SJSA1 (cell line): ENCODE data around the gene REN. TPM values are rescaled to one million over a fixed set of nuclear protein-coding genes. Genes with fewer than 3 reads are reported as not detected.

Source experiments
- DNase-seq, 2 experiments: peaks; one replicate each; pipeline ENCODE4 v3.0.0-alpha.2; 2015 to 2020; ENCODE audit warnings: low spot score in 2 of 2, low read depth in 1 of 2
- H3K27ac ChIP-seq: fragments of 250-450 bp; sonication (Bioruptor Pico); 2 replicates; pipeline ENCODE4 v1.5.1; 2020; ENCODE audit warnings: mild to moderate bottlenecking, moderate library complexity
- H3K27me3 ChIP-seq: fragments of 250-450 bp; sonication (Bioruptor Pico); replicated peaks from 2 replicates; pipeline ENCODE4 v1.5.1; 2020; ENCODE audit warnings: mild to moderate bottlenecking, moderate library complexity
- H3K36me3 ChIP-seq: fragments of 250-450 bp; sonication (Bioruptor Pico); 2 replicates; pipeline ENCODE4 v1.5.1; 2020; ENCODE audit warnings: mild to moderate bottlenecking
- H3K4me1 ChIP-seq: fragments of 250-450 bp; sonication (Bioruptor Pico); replicated peaks from 2 replicates; pipeline ENCODE4 v1.6.1; 2021; ENCODE audit warnings: mild to moderate bottlenecking
- H3K4me3 ChIP-seq: fragments of 250-450 bp; sonication (Bioruptor Pico); 2 replicates; pipeline ENCODE4 v1.5.1; 2020; ENCODE audit warnings: mild to moderate bottlenecking
- H3K9me3 ChIP-seq: fragments of 250-450 bp; sonication (Bioruptor Pico); replicated peaks from 2 replicates; pipeline ENCODE4 v1.5.1; 2020; ENCODE audit warnings: mild to moderate bottlenecking
- total RNA-seq: library from RNA; depleted of rRNA; stranded (reverse); fragments of >200 nt; shearing (Covaris generic); gene quantifications from 2 replicates; pipeline ENCODE4 v1.2.3, GENCODE V29; 2014

Gene REN
- total RNA-seq, 1 experiment from 2014 or later, result not detected

DNA sequence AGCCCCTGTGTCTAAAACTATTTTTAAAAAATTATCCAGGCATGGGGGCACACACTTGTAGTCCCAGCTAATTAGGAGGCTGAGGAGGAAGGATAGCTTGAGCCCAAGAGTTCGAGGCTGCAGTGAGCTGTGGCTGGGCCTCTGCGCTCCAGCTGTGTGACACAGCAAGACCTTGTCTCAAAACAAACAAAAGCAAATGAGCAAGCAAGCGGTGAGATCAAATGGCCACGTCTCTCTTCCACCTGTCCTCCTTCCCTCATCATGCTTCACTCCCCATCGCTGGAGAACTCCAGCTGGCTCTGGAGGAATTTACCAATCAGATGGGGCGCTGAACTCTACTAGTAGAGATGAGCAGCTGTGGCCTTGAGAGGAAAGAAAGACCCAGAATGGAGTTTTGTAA lies 14.0 kb upstream of the REN start:
- H3K4me1 ChIP-seq, result no peaks in the 10 kb centered on the region
- no peaks in the 10 kb centered on the region for H3K27me3 ChIP-seq
- DNase-seq, result no peak
- no peaks in the 10 kb centered on the region for H3K9me3 ChIP-seq
- no peaks in the 10 kb centered on the region for H3K36me3 ChIP-seq
- no peak overlapping the region for H3K27ac ChIP-seq
- no peak overlapping the region for H3K4me3 ChIP-seq

DNA sequence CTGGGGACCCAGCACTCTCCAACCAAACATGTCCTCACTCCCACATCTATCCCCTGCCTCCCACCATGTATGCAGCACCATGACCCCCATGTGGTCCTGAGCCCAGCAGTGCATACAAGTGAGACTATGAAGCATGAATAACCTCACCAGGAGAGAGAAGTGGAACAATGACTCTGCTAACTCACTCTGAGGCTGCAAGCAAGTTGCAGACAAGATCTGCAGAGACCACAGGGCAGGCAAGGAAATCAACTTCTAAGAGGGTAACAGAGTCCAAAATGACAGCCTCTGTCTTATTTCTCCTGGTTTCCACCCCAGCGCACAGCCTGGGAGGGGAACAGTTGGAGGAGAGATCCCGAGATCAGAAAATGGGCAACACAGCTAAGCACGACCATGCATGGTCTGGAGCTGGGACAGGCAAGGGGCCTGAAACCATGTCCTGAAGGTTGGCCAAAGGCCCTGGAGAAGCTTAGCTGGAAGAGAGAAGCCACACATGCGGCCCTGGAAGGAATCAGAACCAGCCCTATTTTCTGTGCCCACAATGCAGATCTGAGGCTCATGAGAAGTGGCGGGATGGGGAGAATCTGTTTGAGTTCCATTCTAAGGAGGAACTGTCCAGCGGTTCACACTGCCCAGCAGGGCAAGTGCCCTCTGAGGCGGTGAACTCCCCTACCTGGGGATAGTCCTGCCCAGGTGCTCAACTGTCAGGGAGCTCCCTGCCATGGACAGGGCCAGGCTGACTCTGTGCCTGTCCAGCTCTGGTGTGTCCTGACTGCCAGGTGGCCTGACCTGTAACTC lies 12.5 kb upstream of the REN start:
- DNase-seq, result no peak

DNA sequence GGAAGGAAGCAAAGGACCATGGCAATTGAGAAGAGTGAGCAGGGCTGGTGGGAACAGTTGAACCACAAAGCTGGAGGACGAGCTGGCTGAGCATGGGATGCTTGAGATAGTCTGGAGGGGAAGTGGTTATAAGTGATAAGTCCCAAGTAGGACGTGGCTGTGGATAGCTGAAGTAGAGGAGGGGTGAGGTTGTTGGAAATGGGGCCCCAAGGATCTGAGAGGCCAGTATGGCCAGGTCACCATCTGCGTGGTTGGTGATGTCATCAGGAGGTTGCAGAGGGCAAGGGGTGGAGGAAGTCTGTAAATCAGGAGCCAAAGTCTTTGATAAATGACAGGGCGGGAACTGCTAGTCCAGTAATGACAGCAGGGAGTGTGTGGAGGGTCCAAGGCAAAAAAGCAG lies 11.0 kb upstream of the REN start:
- Histone ChIP-seq H3K9me3 (no peaks in the 10 kb centered on the region), H3K27me3 (no peaks in the 10 kb centered on the region), H3K4me1 (peaks cover 4% of the 10 kb centered on the region), H3K36me3 (no peaks in the 10 kb centered on the region), H3K4me3 (no peak overlapping the region), H3K27ac (no peak overlapping the region)
- no peak for DNase-seq

More for the DNA sequence above, 12.5 kb upstream of the REN start:
- Histone ChIP-seq H3K27ac (no peak overlapping the region), H3K9me3 (no peaks in the 10 kb centered on the region), H3K36me3 (no peaks in the 10 kb centered on the region), H3K4me1 (no peaks in the 10 kb centered on the region), H3K27me3 (no peaks in the 10 kb centered on the region), H3K4me3 (no peak overlapping the region)

DNA sequence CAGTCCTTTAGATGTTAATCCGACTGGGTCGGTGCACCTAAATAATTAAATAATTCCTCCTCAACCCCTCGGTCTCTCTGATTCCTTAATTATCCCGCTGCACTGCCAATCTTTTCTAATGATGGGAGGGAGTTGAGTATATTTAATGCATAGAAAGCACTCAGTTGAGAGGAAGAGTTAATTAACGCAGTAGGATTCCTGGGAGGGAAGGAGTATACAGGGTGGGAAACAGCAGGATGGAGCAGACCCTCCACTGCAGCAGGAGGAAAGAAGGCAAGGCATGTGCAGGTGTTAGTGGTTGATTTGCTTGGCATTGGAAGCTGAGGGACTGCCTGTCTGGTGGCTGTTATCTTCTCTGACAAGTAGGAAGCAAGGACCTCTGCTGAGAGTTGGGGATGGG lies 9.9 kb upstream of the REN start:
- no peaks in the 10 kb centered on the region for H3K27me3 ChIP-seq
- H3K4me3 ChIP-seq, result no peak overlapping the region
- no peak for DNase-seq
- H3K27ac ChIP-seq, result no peak overlapping the region
- peaks cover 15% of the 10 kb centered on the region for H3K4me1 ChIP-seq
- no peaks in the 10 kb centered on the region for H3K36me3 ChIP-seq
- no peaks in the 10 kb centered on the region for H3K9me3 ChIP-seq

DNA sequence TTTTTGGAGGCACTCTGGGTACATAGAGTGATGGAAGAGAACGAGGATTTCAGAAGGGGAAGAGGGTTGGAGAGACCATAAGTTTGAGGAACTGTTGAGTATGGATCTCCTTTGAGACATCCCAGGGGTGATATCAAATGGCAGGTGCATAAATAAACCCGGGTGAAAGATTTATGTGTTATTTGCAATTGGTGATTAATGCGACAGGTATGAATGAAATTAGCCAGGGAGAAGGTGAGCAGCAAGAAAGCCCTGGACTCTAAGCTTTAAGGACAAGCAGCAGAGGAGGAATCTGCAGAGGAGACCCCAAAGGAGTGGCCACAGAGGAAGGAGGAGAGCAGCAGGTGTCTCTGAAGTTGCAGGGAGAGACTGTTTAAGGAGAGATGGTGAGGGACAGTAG lies 8.8 kb upstream of the REN start:
- Histone ChIP-seq H3K27ac (no peak overlapping the region), H3K4me1 (peaks cover 16% of the 10 kb centered on the region), H3K27me3 (no peaks in the 10 kb centered on the region), H3K9me3 (peaks cover 9% of the 10 kb centered on the region), H3K4me3 (no peak overlapping the region), H3K36me3 (no peaks in the 10 kb centered on the region)
- DNase-seq, result no peak

DNA sequence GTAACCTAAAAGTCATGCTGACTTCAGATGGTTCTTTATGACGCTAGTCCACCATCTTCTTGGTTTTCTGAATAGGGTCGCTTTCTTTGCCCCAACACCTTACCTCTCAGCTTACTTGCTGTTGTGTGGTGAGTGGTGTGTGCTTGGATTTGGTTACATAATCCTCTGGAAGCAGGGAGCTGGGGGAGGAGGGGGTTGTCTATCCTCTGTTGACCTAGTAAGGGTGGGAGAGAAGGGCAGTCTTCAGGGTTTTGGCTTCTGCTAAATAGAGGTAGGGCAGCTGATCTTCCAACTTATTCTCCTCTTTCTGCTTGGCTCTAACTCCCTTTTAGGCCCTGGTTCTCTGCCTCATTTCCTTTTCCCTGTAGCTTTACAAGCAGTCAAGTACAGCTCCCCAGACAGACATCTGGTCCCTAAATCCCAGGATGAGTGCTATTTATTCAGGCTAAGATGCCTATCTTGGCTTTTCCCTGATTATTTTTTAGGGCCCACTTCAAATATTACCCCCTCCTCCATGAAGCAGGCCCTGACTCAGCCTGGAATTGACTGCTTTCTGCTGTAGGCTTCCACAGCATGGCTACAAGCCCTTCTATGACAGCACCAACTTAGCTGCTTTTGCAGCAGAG lies 6.4 kb upstream of the REN start:
- H3K4me1 ChIP-seq, result peaks cover 16% of the 10 kb centered on the region
- H3K9me3 ChIP-seq, result peaks cover 18% of the 10 kb centered on the region
- H3K27ac ChIP-seq, result 0 out of 2 replicates have a peak overlapping the region, but pooled peaks have one; percentile 9
- no peak for DNase-seq
- H3K27me3 ChIP-seq, result no peaks in the 10 kb centered on the region
- no peak overlapping the region for H3K4me3 ChIP-seq
- H3K36me3 ChIP-seq, result no peaks in the 10 kb centered on the region

DNA sequence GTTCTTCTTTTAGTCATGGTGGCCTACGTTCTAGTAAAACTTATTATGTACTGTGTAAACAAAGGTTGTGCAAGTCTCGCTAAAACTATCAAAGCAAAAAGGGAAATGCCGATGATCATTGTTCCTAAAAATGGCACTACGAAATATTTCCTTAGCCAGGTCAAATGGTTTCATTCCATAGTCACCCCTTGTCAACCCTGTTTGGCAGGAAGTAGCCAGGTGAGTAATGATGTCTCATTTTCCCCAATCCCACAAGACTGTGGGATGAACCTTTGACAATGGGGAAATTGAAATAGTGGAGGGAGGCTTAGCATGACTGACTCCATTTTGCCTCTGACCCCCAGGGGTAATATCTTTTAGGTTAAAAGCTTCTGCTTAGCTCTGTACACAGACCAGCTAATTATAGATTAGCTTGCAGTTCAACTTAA lies 5.6 kb upstream of the REN start:
- DNase-seq, result peak in 1 of 2 experiments; percentile 51

DNA sequence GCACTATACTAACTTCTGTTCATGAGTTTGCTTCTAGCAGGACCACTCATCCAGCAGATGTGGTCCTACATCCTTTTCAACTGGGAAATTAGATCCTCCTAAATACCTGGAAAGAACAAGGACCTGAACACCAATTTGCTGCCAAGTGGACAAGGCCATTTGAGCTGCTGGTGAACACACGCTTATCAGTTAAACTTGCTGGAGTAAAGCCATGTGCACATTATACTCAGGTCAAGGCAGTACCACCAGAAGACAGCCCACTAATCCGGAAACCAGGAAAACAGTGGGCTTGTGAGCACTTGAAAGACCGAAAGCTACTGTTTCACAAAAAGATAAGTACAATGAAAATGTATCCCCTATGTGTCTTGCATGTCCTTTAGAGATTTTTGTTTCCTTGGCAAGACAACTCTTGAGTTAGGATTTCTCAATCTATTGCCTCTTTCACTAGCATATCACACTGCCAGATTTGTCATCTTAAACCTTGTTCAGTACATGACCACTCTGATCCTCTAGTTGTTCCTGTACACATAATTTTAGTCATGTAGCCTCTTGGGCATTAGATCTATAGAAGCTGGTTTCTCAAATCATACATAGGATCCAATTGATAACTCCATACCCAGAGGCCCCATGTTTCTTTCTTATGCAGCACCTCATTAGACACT lies 4.5 kb upstream of the REN start:
- peaks cover 18% of the 10 kb centered on the region for H3K9me3 ChIP-seq
- H3K4me3 ChIP-seq, result no peak overlapping the region
- H3K27me3 ChIP-seq, result no peaks in the 10 kb centered on the region
- no peaks in the 10 kb centered on the region for H3K36me3 ChIP-seq
- H3K4me1 ChIP-seq, result peaks cover 16% of the 10 kb centered on the region
- H3K27ac ChIP-seq, result no peak overlapping the region
- DNase-seq, result no peak

More for the DNA sequence above, 5.6 kb upstream of the REN start:
- H3K4me1 ChIP-seq, result peaks cover 16% of the 10 kb centered on the region
- H3K9me3 ChIP-seq, result peaks cover 18% of the 10 kb centered on the region
- H3K36me3 ChIP-seq, result no peaks in the 10 kb centered on the region
- 0 out of 2 replicates have a peak overlapping the region, but pooled peaks have one; percentile 29 for H3K27ac ChIP-seq
- no peaks in the 10 kb centered on the region for H3K27me3 ChIP-seq
- no peak overlapping the region for H3K4me3 ChIP-seq

DNA sequence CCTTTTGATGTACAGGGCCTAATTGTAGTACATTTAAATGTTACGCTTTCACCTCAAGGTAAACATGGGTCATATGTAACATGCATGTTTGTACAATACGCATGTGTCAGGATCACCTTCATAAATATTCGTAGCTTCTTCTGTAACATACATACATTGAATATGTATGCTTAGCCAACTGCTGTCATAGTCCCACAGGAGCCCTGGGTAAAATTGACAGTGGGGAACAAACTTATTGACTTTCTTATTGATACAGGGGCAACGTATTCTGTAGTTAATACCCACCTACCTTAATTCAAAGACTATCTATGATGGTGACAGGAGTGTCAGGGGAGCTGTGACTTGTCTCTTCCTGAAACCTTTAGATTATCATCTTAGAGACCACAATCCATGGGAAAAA lies 3.7 kb upstream of the REN start:
- H3K36me3 ChIP-seq, result no peaks in the 10 kb centered on the region
- no peak overlapping the region for H3K27ac ChIP-seq
- no peaks in the 10 kb centered on the region for H3K27me3 ChIP-seq
- H3K4me1 ChIP-seq, result peaks cover 16% of the 10 kb centered on the region
- H3K9me3 ChIP-seq, result peaks cover 18% of the 10 kb centered on the region
- DNase-seq, result no peak
- no peak overlapping the region for H3K4me3 ChIP-seq

DNA sequence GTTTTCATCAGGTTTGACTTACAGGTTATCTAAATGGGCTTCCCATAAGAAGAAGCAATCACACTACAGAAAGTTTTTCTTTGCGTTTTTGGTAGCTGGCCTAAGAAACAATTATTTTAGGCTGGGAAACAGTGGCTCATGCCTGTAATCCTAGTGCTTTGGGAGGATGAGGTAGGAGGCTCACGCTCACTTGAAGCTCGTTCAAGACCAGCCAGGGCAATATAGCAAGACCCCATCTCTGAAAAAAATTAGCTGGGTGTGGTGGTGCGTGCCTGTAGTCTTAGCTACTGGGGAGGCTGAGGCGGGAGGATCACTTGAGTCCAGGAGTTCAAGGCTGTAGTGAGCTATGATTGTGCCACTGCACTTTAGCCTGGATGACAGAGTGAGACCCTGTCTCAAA lies 1.6 kb upstream of the REN start:
- no peak overlapping the region for H3K27ac ChIP-seq
- H3K4me3 ChIP-seq, result no peak overlapping the region
- no peak for DNase-seq
- H3K9me3 ChIP-seq, result peaks cover 18% of the 10 kb centered on the region
- H3K36me3 ChIP-seq, result no peaks in the 10 kb centered on the region
- H3K27me3 ChIP-seq, result no peaks in the 10 kb centered on the region
- H3K4me1 ChIP-seq, result peaks cover 16% of the 10 kb centered on the region

DNA sequence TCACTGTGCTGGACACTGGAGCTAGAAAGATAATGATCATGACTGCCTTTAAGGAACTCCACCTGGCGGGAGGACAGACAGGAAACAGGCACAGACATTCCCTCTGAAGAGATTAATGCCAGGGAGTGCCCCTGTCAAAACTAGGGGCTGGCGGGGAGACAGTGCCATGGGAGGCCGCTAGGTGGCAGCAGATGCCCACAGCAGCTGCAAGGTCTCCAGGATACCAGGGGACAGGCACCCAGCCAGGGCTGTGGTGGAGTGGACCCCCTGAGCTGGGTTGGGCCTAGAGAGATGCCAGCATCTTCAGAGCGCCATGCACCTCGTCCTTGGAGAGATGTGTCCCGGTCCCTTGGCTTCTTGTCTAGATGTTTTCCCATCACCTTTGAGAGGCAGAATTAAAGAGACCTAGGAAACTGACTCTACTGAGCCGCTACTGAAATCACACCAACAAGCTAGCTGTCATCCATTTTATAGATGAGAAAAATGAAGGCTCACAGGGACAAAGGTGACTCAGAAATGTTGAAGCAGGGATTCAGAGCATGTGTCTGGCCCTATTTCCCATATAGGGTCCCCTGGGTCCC lies 3.6 kb downstream of the REN start:
- no peaks in the 10 kb centered on the region for H3K36me3 ChIP-seq
- peak; percentile 74 to 75 for DNase-seq
- no peak overlapping the region for H3K4me3 ChIP-seq
- H3K27me3 ChIP-seq, result no peaks in the 10 kb centered on the region
- H3K4me1 ChIP-seq, result no peaks in the 10 kb centered on the region
- no peaks in the 10 kb centered on the region for H3K9me3 ChIP-seq
- no peak overlapping the region for H3K27ac ChIP-seq

DNA sequence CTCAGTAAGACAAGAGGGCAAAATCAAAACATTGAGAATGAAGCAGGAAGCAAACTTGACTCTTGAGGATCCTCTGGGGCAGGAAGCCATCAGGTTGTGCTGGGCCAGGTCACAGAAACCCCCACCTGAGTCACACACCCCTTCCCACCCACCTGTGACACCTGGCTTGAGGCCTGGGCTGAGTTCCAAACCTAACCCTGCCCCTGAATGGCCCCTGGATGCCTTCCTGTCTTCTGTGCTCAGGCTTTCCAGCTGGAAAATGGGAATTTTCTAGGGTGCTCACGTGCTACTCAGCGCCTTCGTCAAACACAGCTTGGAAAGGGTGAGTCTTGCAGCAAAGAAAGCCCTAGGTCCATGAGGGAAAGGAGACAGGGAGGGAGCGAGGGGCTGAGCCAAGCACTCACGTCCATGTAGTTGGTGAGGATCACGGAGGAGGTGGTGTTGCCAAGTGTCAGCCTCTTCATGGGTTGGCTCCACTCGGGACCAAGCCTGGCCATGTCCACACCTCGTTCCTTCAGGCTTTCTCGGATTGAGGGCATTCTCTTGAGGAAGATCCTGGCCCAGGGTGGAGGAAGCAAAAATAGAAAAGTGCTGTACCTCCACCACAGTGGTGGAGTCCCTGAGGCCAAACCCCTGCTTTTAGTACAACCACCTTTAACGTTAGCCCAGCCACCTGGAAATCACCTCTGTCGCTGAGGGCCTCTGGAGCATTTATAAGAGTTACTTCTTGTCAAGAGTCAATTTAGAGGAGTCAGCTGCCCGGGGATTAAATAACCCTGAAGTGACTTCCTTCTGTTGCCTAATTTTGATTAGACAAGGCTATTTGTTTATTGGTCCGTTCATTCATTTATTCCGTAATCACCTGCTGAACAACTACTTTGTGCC lies 4.3 kb downstream of the REN start:
- no peak for DNase-seq
- Histone ChIP-seq H3K9me3 (no peaks in the 10 kb centered on the region), H3K27me3 (no peaks in the 10 kb centered on the region), H3K36me3 (no peaks in the 10 kb centered on the region), H3K27ac (no peak overlapping the region), H3K4me1 (no peaks in the 10 kb centered on the region), H3K4me3 (no peak overlapping the region)

DNA sequence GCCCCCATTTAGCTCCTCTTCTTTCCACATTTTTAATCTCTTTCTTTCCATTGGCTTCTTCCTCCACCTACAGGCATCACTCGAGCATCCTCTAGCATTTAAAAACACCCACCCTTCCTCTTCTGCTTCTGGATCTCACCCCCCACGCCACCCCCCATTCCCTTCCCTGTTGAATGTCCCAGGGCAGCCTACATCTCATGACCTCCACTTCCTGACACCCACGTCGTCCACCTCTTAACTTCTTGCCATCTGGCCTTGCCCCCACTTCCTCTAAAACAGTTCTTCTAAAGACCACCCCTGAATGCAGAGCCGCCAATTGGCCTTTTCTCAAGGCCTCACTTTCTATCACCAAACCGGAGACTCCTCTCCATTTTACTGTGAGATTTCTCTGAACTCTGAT lies 8.2 kb downstream of the REN start:
- no peak overlapping the region for H3K4me3 ChIP-seq
- no peaks in the 10 kb centered on the region for H3K27me3 ChIP-seq
- H3K27ac ChIP-seq, result no peak overlapping the region
- no peaks in the 10 kb centered on the region for H3K9me3 ChIP-seq
- no peak for DNase-seq
- H3K4me1 ChIP-seq, result no peaks in the 10 kb centered on the region
- no peaks in the 10 kb centered on the region for H3K36me3 ChIP-seq
